ENCODE results near the gene KANSL1. TPM values are rescaled to one million over a fixed set of nuclear protein-coding genes. Genes with fewer than 3 reads are reported as not detected.

KANSL1 gene
- total RNA-seq, 1 donor from 2014 or later = 152 TPM

- Mint-ChIP-seq H3K27ac (no peak overlapping the region), H3K9me3 (no peaks in the 10 kb centered on the region), H3K4me1 (no peaks in the 10 kb centered on the region), H3K27me3 (peaks cover 1% of the 10 kb centered on the region), H3K36me3 (ENCODE audit: low read depth) (no peaks in the 10 kb centered on the region), H3K4me3 (no peak overlapping the region)
- TF ChIP-seq, protein P1, sequence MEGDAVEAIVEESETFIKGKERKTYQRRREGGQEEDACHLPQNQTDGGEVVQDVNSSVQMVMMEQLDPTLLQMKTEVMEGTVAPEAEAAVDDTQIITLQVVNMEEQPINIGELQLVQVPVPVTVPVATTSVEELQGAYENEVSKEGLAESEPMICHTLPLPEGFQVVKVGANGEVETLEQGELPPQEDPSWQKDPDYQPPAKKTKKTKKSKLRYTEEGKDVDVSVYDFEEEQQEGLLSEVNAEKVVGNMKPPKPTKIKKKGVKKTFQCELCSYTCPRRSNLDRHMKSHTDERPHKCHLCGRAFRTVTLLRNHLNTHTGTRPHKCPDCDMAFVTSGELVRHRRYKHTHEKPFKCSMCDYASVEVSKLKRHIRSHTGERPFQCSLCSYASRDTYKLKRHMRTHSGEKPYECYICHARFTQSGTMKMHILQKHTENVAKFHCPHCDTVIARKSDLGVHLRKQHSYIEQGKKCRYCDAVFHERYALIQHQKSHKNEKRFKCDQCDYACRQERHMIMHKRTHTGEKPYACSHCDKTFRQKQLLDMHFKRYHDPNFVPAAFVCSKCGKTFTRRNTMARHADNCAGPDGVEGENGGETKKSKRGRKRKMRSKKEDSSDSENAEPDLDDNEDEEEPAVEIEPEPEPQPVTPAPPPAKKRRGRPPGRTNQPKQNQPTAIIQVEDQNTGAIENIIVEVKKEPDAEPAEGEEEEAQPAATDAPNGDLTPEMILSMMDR (IDR thresholded peaks at IDR 0.05) = no peak
- ChIA-PET POLR2A (no interaction called here), CTCF (no interaction called here)
- ATAC-seq (ENCODE audit: low read depth) (no peak), DNase-seq (no peak)
- intact Hi-C loops (cut with micrococcal nuclease) = no loop called here
These were observed 200.3 kb downstream of the KANSL1 start for GRCh38 chr17:45992904-45993303.

DNA sequence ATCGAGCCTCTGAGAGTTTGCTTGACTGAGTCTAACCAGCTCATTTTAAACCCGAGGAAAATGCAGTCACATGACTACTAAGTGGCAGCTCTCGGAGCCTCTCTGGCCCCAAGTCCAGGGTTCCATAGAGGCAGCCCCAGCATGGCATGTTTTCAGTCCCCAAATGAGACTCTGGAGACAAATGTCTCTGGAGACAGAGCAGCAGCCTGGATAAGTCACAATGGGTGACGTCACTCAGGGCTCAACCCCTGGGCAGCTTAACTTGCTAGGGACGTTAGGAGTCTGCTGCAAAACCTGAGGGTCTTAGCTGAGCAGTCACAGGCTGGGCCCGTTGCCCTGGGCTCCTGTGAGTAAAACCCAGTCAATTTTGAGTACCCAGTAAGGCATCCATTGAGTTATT, 201.1 kb downstream of the KANSL1 start:
- no peaks in the 10 kb centered on the region for H3K9me3 Mint-ChIP-seq
- TF ChIP-seq, protein P1 (IDR thresholded peaks at IDR 0.05) = no peak
- ATAC-seq (ENCODE audit: low read depth) = no peak
- intact Hi-C loops (cut with micrococcal nuclease) = no loop called here
- no peaks in the 10 kb centered on the region for H3K4me1 Mint-ChIP-seq
- no peak overlapping the region for H3K4me3 Mint-ChIP-seq
- ChIA-PET POLR2A (no interaction called here), CTCF (no interaction called here)
- H3K27me3 Mint-ChIP-seq = peaks cover 1% of the 10 kb centered on the region
- H3K27ac Mint-ChIP-seq = no peak overlapping the region
- no peak for DNase-seq
- H3K36me3 Mint-ChIP-seq (ENCODE audit: low read depth) = no peaks in the 10 kb centered on the region

- Mint-ChIP-seq H3K27ac (no peak overlapping the region), H3K27me3 (peaks cover 1% of the 10 kb centered on the region), H3K4me3 (no peak overlapping the region), H3K9me3 (no peaks in the 10 kb centered on the region), H3K4me1 (no peaks in the 10 kb centered on the region), H3K36me3 (ENCODE audit: low read depth) (no peaks in the 10 kb centered on the region)
- no peak for DNase-seq
- intact Hi-C loops (cut with micrococcal nuclease) = no loop called here
- CTCF ChIA-PET = no interaction called here
- ATAC-seq (ENCODE audit: low read depth) = no peak
- TF ChIP-seq, protein P1 (IDR thresholded peaks at IDR 0.05) = no peak
- POLR2A ChIA-PET = interaction anchor here (1.3 kb wide), 1 partner anchor 202 kb away, joined by 3 read pairs; the partner anchor contains the start of gene KANSL1
These were observed 201.9 kb downstream of the KANSL1 start for GRCh38 chr17:45991341-45991740.

DNA sequence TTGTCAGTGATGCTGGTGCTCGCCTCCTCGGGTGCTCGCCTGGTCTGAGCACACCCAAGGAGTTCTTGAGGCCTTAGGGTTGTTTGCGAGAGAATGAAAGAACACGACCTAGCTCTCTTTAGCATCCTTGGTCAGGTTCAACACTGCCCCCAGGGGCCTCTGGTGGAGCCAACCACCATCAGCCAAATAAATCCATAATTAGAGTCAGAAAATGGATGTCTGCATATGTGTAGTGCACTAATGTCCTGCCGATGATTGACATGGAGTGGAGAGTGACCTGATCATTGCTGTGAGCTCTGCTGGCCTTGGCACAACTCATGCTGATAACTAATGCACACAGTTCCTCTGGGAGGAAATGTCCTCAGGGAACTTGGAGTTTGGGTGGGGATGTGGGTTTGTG, 202.3 kb downstream of the KANSL1 start:
- no peak overlapping the region for H3K4me3 Mint-ChIP-seq
- peaks cover 1% of the 10 kb centered on the region for H3K27me3 Mint-ChIP-seq
- no peaks in the 10 kb centered on the region for H3K4me1 Mint-ChIP-seq
- intact Hi-C loops (cut with micrococcal nuclease) = no loop called here
- CTCF ChIA-PET = interaction anchor here (0.7 kb wide), 1 partner anchor 12 kb away, joined by 3 read pairs; no protein-coding TSS in a partner anchor
- no peak overlapping the region for H3K27ac Mint-ChIP-seq
- TF ChIP-seq, protein P1 (IDR thresholded peaks at IDR 0.05) = no peak
- POLR2A ChIA-PET = interaction anchor here (0.6 to 1.3 kb wide), 2 partner anchors 94 to 202 kb away, joined by 3 to 14 read pairs; partner anchors contain the start of gene KANSL1
- ATAC-seq (ENCODE audit: low read depth) (no peak), DNase-seq (no peak)
- no peaks in the 10 kb centered on the region for H3K9me3 Mint-ChIP-seq
- no peaks in the 10 kb centered on the region for H3K36me3 Mint-ChIP-seq (ENCODE audit: low read depth)

GRCh38 chr17:45989759-45990158, 203.5 kb downstream of the KANSL1 start:
- Mint-ChIP-seq H3K4me3 (no peak overlapping the region), H3K9me3 (no peaks in the 10 kb centered on the region), H3K27me3 (peaks cover 1% of the 10 kb centered on the region), H3K27ac (no peak overlapping the region), H3K36me3 (ENCODE audit: low read depth) (no peaks in the 10 kb centered on the region), H3K4me1 (no peaks in the 10 kb centered on the region)
- ChIA-PET POLR2A (no interaction called here), CTCF (no interaction called here)
- intact Hi-C loops (cut with micrococcal nuclease) = no loop called here
- DNase-seq (no peak), ATAC-seq (ENCODE audit: low read depth) (no peak)
- TF ChIP-seq, protein P1 (IDR thresholded peaks at IDR 0.05) = no peak

Data from activated B cell treated with CpG ODN at 0.5 μM for 24 hours (primary cell).